Measurements from ENCODE around the gene MRO.

DNA sequence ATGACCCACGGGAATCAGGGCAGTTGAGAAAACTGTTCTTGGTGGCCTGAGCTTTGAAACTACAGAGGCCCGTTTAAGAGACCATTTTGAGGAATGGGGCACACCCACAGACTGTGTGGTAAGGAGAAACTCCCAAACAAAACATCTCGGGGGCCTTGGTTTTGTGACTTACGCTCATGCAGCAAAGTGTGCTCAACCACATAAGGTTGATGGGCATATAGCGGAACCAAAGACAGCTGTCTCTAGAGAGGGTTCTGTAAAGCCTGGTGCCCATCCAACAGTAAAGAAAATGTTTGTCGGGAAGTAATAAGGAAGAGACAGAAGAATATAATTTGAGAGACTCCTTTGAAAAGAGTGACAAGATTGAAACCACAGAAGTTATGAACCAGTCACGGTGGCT is 5.4 kb downstream of the MRO start:
- TF ChIP-seq POLR2AphosphoS5 (IDR thresholded peaks at IDR 0.05; ENCODE audit: low read depth, low read length) (no peak), TAF1 (IDR thresholded peaks at IDR 0.05; ENCODE audit: low read depth, low read length) (no peak), POLR2A (IDR thresholded peaks at IDR 0.05; ENCODE audit: low read depth, low read length) (no peak), POU2F2 (IDR thresholded peaks at IDR 0.05; ENCODE audit: low read depth, low read length) (no peak), PAX5 (IDR thresholded peaks at IDR 0.05; ENCODE audit: insufficient read depth, low read length, severe bottlenecking) (no peak), SPI1 (IDR thresholded peaks at IDR 0.05; ENCODE audit: low read depth, low read length) (no peak)
